HepG2 (cell line): Measurements from ENCODE around the gene TRIM62. TPM values are rescaled to one million over a fixed set of nuclear protein-coding genes. Genes with fewer than 3 reads are reported as not detected.

Experiments used
- BRD4 ChIP-seq: sonication (generic); formaldehyde crosslinking; IDR thresholded peaks from 2 replicates; pipeline ENCODE4 v1.4.0; 2020; ENCODE audit warnings: missing genetic modification reagents
- ESRRA ChIP-seq: sonication (generic); formaldehyde crosslinking; IDR thresholded peaks from 2 replicates; pipeline ENCODE4 v1.5.1; 2020; ENCODE audit warnings: mild to moderate bottlenecking, low read depth, missing genetic modification reagents
- KAT2B ChIP-seq: fragments of 150-350 bp; IDR thresholded peaks from 2 replicates; pipeline ENCODE4 v1.6.1; 2014; ENCODE audit warnings: low read depth, low read length, borderline replicate concordance
- KLF12 ChIP-seq: sonication (generic); formaldehyde crosslinking; IDR thresholded peaks from 2 replicates; pipeline ENCODE4 v1.4.0; 2020; ENCODE audit warnings: missing genetic modification reagents, borderline replicate concordance
- PHF21A ChIP-seq: sonication (generic); formaldehyde crosslinking; IDR thresholded peaks from 2 replicates; pipeline ENCODE4 v1.5.0; 2020; ENCODE audit warnings: mild to moderate bottlenecking, missing genetic modification reagents
- SKI ChIP-seq: fragments of 450-650 bp; IDR thresholded peaks from one replicate; pipeline ENCODE4 v1.6.1; 2018; ENCODE audit warnings: mild to moderate bottlenecking; ENCODE audit not compliant: partially characterized antibody
- STAG1 ChIP-seq: sonication (generic); formaldehyde crosslinking; IDR thresholded peaks from 2 replicates; pipeline ENCODE4 v1.4.0; 2020; ENCODE audit warnings: missing genetic modification reagents
- TAF15 ChIP-seq: fragments of 200-400 bp; formaldehyde crosslinking; IDR thresholded peaks from one replicate; pipeline ENCODE4 v1.6.1; 2018; ENCODE audit warnings: mild to moderate bottlenecking, low read depth, low read length; ENCODE audit not compliant: poor library complexity, severe bottlenecking
- ZBTB34 ChIP-seq: sonication (generic); formaldehyde crosslinking; IDR thresholded peaks from 2 replicates; pipeline ENCODE4 v1.8.0; 2022; ENCODE audit warnings: mild to moderate bottlenecking, missing genetic modification reagents
- ZMYM4 ChIP-seq: sonication (generic); formaldehyde crosslinking; IDR thresholded peaks from 2 replicates; pipeline ENCODE4 v1.8.1; 2023; ENCODE audit warnings: mild to moderate bottlenecking, missing genetic modification reagents
- ZNF235 ChIP-seq: sonication (generic); formaldehyde crosslinking; IDR thresholded peaks from 2 replicates; pipeline ENCODE4 v1.8.1; 2023; ENCODE audit warnings: mild to moderate bottlenecking, missing genetic modification reagents, borderline replicate concordance
- ZNF460 ChIP-seq: sonication (generic); formaldehyde crosslinking; IDR thresholded peaks from 2 replicates; pipeline ENCODE4 v1.5.1; 2020; ENCODE audit warnings: missing genetic modification reagents, mild to moderate bottlenecking, borderline replicate concordance
- ZNF549 ChIP-seq: sonication (generic); formaldehyde crosslinking; IDR thresholded peaks from 2 replicates; pipeline ENCODE4 v1.5.0; 2020; ENCODE audit warnings: missing genetic modification reagents
- ZNF557 ChIP-seq: sonication (generic); formaldehyde crosslinking; IDR thresholded peaks from 2 replicates; pipeline ENCODE4 v1.4.0; 2020; ENCODE audit warnings: missing genetic modification reagents
- ZNF567 ChIP-seq: sonication (generic); formaldehyde crosslinking; IDR thresholded peaks from 2 replicates; pipeline ENCODE4 v1.8.1; 2023; ENCODE audit warnings: mild to moderate bottlenecking, missing genetic modification reagents, borderline replicate concordance
- ZNF577 ChIP-seq: sonication (generic); formaldehyde crosslinking; IDR thresholded peaks from 2 replicates; pipeline ENCODE4 v1.4.0; 2020; ENCODE audit warnings: mild to moderate bottlenecking, low read depth, missing genetic modification reagents, borderline replicate concordance
- ZNF619 ChIP-seq: sonication (generic); formaldehyde crosslinking; IDR thresholded peaks from 2 replicates; pipeline ENCODE4 v1.4.0; 2020; ENCODE audit warnings: mild to moderate bottlenecking, missing genetic modification reagents
- ZNF670 ChIP-seq: sonication (generic); formaldehyde crosslinking; IDR thresholded peaks from 2 replicates; pipeline ENCODE4 v1.8.0; 2022; ENCODE audit warnings: mild to moderate bottlenecking, missing genetic modification reagents, borderline replicate concordance
- ZNF788 ChIP-seq: sonication (generic); formaldehyde crosslinking; IDR thresholded peaks from 2 replicates; pipeline ENCODE4 v1.5.0; 2020; ENCODE audit warnings: mild to moderate bottlenecking, missing genetic modification reagents, borderline replicate concordance
- polyA plus RNA-seq, 8 experiments: library from polyadenylated mRNA; depleted of rRNA in 3 of 8; stranded (reverse) in 7 of 8; unstranded in 1 of 8; fragments of >200 nt; fragmentation: Illumina TruSeq in 4 of 8; extraction: Trizol in 4 of 8; gene quantifications; 2 replicates each; pipeline versions ENCODE4 v1.2.1 to v1.2.3, GENCODE V29; 2011 to 2016; ENCODE audit warnings: low read depth in 4 of 8, missing spikeins in 1 of 8, mixed read lengths in 1 of 8; ENCODE audit not compliant: insufficient read depth in 1 of 8
- total RNA-seq, 5 experiments: library from RNA; depleted of rRNA; stranded (reverse); fragments of >200 nt; fragmentation: Illumina TruSeq; extraction: Trizol; gene quantifications; 2 replicates each; pipeline ENCODE4 v1.2.3, GENCODE V29; 2016; ENCODE audit warnings: low read depth in 1 of 5
- TF ChIP-seq, protein P1 (sequence below): sonication (generic); formaldehyde crosslinking; IDR thresholded peaks from 2 replicates; pipeline ENCODE4 v1.4.0; 2020; ENCODE audit warnings: mild to moderate bottlenecking, missing genetic modification reagents
- TF ChIP-seq, protein P2 (sequence below): sonication (generic); formaldehyde crosslinking; IDR thresholded peaks from 2 replicates; pipeline ENCODE4 v1.5.0; 2020; ENCODE audit warnings: missing genetic modification reagents, mild to moderate bottlenecking, borderline replicate concordance
- TF ChIP-seq, protein P3 (sequence below): sonication (generic); formaldehyde crosslinking; IDR thresholded peaks from 2 replicates; pipeline ENCODE4 v1.8.1; 2022; ENCODE audit warnings: low read depth, mild to moderate bottlenecking, missing genetic modification reagents

TRIM62 gene
- total and polyA plus RNA-seq, 2 of the 13 experiments (the other 11 are each of a cell fraction or from before 2014, with no cell fraction given), result 0.53 to 0.57 TPM

DNA sequence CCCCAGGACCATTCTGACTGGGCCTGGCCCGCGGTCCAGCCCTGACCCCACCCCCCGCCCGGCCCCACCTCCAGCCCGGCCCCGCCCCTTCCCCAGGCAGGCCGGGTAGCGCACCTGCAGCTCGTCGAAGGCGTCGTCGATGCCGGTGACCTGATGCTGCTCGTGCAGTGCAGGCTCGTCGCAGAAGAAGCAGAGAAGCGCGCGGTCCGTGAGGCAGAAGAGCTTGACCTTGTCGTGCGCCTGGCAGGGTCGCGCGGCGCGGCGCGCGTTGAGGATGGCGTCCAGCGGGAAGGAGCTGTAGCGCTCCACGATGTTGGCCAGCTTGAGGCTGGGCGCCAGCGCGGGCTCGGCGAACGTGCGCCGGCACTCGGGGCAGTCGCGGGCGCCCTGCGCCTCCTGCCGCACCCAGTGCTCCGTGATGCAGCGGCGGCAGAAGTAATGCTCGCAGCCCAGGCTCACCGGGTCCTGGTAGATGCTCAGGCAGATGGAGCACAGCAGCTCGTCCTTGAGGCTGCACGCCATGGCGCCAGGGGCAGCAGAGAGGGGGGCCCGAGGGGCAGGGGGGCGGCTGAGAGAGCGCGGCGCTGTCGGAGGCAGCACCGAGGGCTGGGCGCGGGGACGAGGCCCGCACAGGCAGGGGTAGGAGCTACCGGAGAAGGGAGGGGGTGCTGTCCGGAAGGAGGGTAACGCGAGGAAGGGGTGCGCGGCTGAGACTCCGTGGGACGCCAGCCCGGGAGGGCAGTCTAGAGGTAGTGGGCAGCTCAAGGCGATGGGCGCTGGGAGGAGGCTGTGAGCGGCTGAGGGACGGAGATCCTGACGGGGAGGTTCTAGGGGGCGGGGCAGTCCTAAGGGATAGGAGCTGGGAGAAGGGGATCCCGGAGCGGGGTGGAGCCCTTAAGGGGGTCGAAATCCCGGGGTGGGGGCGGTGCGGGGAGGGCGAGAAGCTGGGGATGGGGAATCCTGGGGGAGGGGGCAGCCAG is 642 bp downstream of the TRIM62 start (continued):
- TF ChIP-seq ZNF567 (no peak), ZBTB34 (no peak), KAT2B (no peak), KLF12 (no peak), ZMYM4 (no peak), ZNF788 (CRISPR knock-in tag) (no peak), ZNF235 (CRISPR knock-in tag) (no peak), SKI (no peak), ZNF549 (CRISPR knock-in tag) (no peak), BRD4 (no peak), ZNF670 (CRISPR knock-in tag) (no peak), ZNF557 (CRISPR knock-in tag) (0 out of 2 replicates have a peak, but pooled peaks have one; percentile 48), PHF21A (no peak), ZNF619 (no peak), ZNF460 (CRISPR knock-in tag) (no peak), ESRRA (CRISPR knock-in tag) (no peak), STAG1 (CRISPR knock-in tag) (0 out of 2 replicates have a peak, but pooled peaks have one; percentile 6), ZNF577 (CRISPR knock-in tag) (no peak), TAF15 (no peak)
- TF ChIP-seq, protein P1, sequence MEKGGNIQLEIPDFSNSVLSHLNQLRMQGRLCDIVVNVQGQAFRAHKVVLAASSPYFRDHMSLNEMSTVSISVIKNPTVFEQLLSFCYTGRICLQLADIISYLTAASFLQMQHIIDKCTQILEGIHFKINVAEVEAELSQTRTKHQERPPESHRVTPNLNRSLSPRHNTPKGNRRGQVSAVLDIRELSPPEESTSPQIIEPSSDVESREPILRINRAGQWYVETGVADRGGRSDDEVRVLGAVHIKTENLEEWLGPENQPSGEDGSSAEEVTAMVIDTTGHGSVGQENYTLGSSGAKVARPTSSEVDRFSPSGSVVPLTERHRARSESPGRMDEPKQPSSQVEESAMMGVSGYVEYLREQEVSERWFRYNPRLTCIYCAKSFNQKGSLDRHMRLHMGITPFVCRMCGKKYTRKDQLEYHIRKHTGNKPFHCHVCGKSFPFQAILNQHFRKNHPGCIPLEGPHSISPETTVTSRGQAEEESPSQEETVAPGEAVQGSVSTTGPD (CRISPR knock-in tag), result no peak
- TF ChIP-seq, protein P2, sequence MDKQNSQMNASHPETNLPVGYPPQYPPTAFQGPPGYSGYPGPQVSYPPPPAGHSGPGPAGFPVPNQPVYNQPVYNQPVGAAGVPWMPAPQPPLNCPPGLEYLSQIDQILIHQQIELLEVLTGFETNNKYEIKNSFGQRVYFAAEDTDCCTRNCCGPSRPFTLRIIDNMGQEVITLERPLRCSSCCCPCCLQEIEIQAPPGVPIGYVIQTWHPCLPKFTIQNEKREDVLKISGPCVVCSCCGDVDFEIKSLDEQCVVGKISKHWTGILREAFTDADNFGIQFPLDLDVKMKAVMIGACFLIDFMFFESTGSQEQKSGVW (CRISPR knock-in tag), result no peak
- TF ChIP-seq, protein P3, sequence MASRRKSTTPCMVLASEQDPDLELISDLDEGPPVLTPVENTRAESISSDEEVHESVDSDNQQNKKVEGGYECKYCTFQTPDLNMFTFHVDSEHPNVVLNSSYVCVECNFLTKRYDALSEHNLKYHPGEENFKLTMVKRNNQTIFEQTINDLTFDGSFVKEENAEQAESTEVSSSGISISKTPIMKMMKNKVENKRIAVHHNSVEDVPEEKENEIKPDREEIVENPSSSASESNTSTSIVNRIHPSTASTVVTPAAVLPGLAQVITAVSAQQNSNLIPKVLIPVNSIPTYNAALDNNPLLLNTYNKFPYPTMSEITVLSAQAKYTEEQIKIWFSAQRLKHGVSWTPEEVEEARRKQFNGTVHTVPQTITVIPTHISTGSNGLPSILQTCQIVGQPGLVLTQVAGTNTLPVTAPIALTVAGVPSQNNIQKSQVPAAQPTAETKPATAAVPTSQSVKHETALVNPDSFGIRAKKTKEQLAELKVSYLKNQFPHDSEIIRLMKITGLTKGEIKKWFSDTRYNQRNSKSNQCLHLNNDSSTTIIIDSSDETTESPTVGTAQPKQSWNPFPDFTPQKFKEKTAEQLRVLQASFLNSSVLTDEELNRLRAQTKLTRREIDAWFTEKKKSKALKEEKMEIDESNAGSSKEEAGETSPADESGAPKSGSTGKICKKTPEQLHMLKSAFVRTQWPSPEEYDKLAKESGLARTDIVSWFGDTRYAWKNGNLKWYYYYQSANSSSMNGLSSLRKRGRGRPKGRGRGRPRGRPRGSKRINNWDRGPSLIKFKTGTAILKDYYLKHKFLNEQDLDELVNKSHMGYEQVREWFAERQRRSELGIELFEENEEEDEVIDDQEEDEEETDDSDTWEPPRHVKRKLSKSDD (CRISPR knock-in tag), result no peak
